ENCODE measurements around the gene SRMS. TPM values are rescaled to one million over a fixed set of nuclear protein-coding genes. Genes with fewer than 3 reads are reported as not detected.

SRMS gene
- total RNA-seq, 1 experiment from 2014 or later, result 1.4 TPM

GRCh38 chr20:63504642-63505041 is 42.9 kb downstream of the SRMS start:
- Mint-ChIP-seq H3K27me3 (ENCODE audit: insufficient read depth, unreplicated experiment) (peaks cover 9% of the 10 kb centered on the region), H3K4me1 (ENCODE audit: insufficient read depth, unreplicated experiment) (peaks cover 8% of the 10 kb centered on the region), H3K27ac (ENCODE audit: low read depth, unreplicated experiment) (no peak overlapping the region), H3K4me3 (ENCODE audit: unreplicated experiment) (no peak overlapping the region), H3K36me3 (ENCODE audit: insufficient read depth, unreplicated experiment) (no peaks in the 10 kb centered on the region), H3K9me3 (ENCODE audit: unreplicated experiment) (no peaks in the 10 kb centered on the region)
- intact Hi-C loops (cut with micrococcal nuclease), result no loop called here
- POLR2A ChIA-PET, result interaction anchor here (0.7 to 1.2 kb wide), 2 partner anchors 16 to 1154 kb away, joined by 3 read pairs; no protein-coding TSS in a partner anchor
- no peak for TF ChIP-seq CTCF (IDR thresholded peaks at IDR 0.05; ENCODE audit: unreplicated experiment)
- no TSS peak for BruUV-seq (replicated peaks)
- CTCF ChIA-PET, result interaction anchor here (0.6 to 1.3 kb wide), 2 partner anchors 8 to 63 kb away, joined by 3 to 9 read pairs; no protein-coding TSS in a partner anchor
- no peak for DNase-seq (ENCODE audit: unreplicated experiment)

GRCh38 chr20:63503524-63503923 is 44.0 kb downstream of the SRMS start:
- DNase-seq (ENCODE audit: unreplicated experiment), result no peak
- ChIA-PET POLR2A (interaction anchor here (0.7 kb wide), 1 partner anchor 17 kb away, joined by 3 read pairs; the partner anchor contains the start of gene PPDPF), CTCF (interaction anchor here (0.7 kb wide), 1 partner anchor 9 kb away, joined by 3 read pairs; no protein-coding TSS in a partner anchor)
- Mint-ChIP-seq H3K4me3 (ENCODE audit: unreplicated experiment) (no peak overlapping the region), H3K36me3 (ENCODE audit: insufficient read depth, unreplicated experiment) (no peaks in the 10 kb centered on the region), H3K9me3 (ENCODE audit: unreplicated experiment) (no peaks in the 10 kb centered on the region), H3K4me1 (ENCODE audit: insufficient read depth, unreplicated experiment) (no peaks in the 10 kb centered on the region), H3K27me3 (ENCODE audit: insufficient read depth, unreplicated experiment) (no peaks in the 10 kb centered on the region), H3K27ac (ENCODE audit: low read depth, unreplicated experiment) (no peak overlapping the region)
- TF ChIP-seq CTCF (IDR thresholded peaks at IDR 0.05; ENCODE audit: unreplicated experiment), result no peak
- no TSS peak for BruUV-seq (replicated peaks)
- intact Hi-C loops (cut with micrococcal nuclease), result no loop called here

GRCh38 chr20:63502671-63503172 is 44.8 kb downstream of the SRMS start:
- intact Hi-C loops (cut with micrococcal nuclease), result no loop called here
- ChIA-PET POLR2A (interaction anchor here (0.7 kb wide), 1 partner anchor 18 kb away, joined by 3 read pairs; the partner anchor contains the start of gene PPDPF), CTCF (no interaction called here)
- no peak for DNase-seq (ENCODE audit: unreplicated experiment)
- no peaks in the 10 kb centered on the region for H3K36me3 Mint-ChIP-seq (ENCODE audit: insufficient read depth, unreplicated experiment)
- no peak overlapping the region for H3K27ac Mint-ChIP-seq (ENCODE audit: low read depth, unreplicated experiment)
- no peak for TF ChIP-seq CTCF (IDR thresholded peaks at IDR 0.05; ENCODE audit: unreplicated experiment)
- H3K9me3 Mint-ChIP-seq (ENCODE audit: unreplicated experiment), result no peaks in the 10 kb centered on the region
- H3K4me1 Mint-ChIP-seq (ENCODE audit: insufficient read depth, unreplicated experiment), result no peaks in the 10 kb centered on the region
- no peak overlapping the region for H3K4me3 Mint-ChIP-seq (ENCODE audit: unreplicated experiment)
- H3K27me3 Mint-ChIP-seq (ENCODE audit: insufficient read depth, unreplicated experiment), result no peaks in the 10 kb centered on the region
- BruUV-seq (replicated peaks), result no TSS peak

GRCh38 chr20:63501818-63502670 is 45.5 kb downstream of the SRMS start:
- BruUV-seq (replicated peaks), result no TSS peak
- no peak for TF ChIP-seq CTCF (IDR thresholded peaks at IDR 0.05; ENCODE audit: unreplicated experiment)
- no peaks in the 10 kb centered on the region for H3K4me1 Mint-ChIP-seq (ENCODE audit: insufficient read depth, unreplicated experiment)
- no peak overlapping the region for H3K27ac Mint-ChIP-seq (ENCODE audit: low read depth, unreplicated experiment)
- H3K36me3 Mint-ChIP-seq (ENCODE audit: insufficient read depth, unreplicated experiment), result no peaks in the 10 kb centered on the region
- H3K27me3 Mint-ChIP-seq (ENCODE audit: insufficient read depth, unreplicated experiment), result no peaks in the 10 kb centered on the region
- ChIA-PET CTCF (no interaction called here), POLR2A (interaction anchor here (0.8 kb wide), 1 partner anchor 9 kb away, joined by 3 read pairs; no protein-coding TSS in a partner anchor)
- intact Hi-C loops (cut with micrococcal nuclease), result no loop called here
- H3K4me3 Mint-ChIP-seq (ENCODE audit: unreplicated experiment), result no peak overlapping the region
- H3K9me3 Mint-ChIP-seq (ENCODE audit: unreplicated experiment), result no peaks in the 10 kb centered on the region
- no peak for DNase-seq (ENCODE audit: unreplicated experiment)
